ENCODE data around the gene SLC38A6. TPM values are rescaled to one million over a fixed set of nuclear protein-coding genes. Genes with fewer than 3 reads are reported as not detected.

SLC38A6 gene
- total and polyA plus RNA-seq, 10 of the 15 experiments (the other 5 are each of a cell fraction or from before 2014, with no cell fraction given): 2.0 to 7.0 (median 3.7) TPM

GRCh38 chr14:61037215-61037614 is 56.2 kb downstream of the SLC38A6 start:
- in situ Hi-C loops (cut with MboI): no loop called here
- H3K4me1 ChIP-seq (ENCODE audit: control insufficient read depth, insufficient read depth, low read length): peaks cover 6% of the 10 kb centered on the region
- H3K27ac ChIP-seq (ENCODE audit: control insufficient read depth, insufficient read depth): no peak overlapping the region
- ATAC-seq (no peak), DNase-seq (ENCODE audit: low read depth, low spot score) (no peak), FAIRE-seq (no peak)
- no peaks in the 10 kb centered on the region for H3K27me3 ChIP-seq (replicated peaks in 1 of 2; ENCODE audit: control insufficient read depth in 2 of 2, insufficient read depth in 2 of 2, low read length in 1 of 2)
- no peaks in the 10 kb centered on the region for H3K9me3 ChIP-seq (replicated peaks; ENCODE audit: control insufficient read depth, insufficient read depth, low read length)
- H3K4me3 ChIP-seq: no peak overlapping the region
- WGBS (ENCODE audit: insufficient coverage, insufficient replicate concordance, low lambda C conversion rate, missing lambda C conversion rate): 95% methylated on average over 3 of the region's 3 CpGs
- intact Hi-C loops (cut with micrococcal nuclease; ENCODE audit: unreplicated experiment): no loop called here
- ChIA-PET SMC1A (ENCODE audit: uncharacterized antibody, unreplicated experiment) (no interaction called here), CTCF (interaction anchor here (1.6 kb wide), 1 partner anchor 412 kb away, joined by 5 read pairs; no protein-coding TSS in a partner anchor), POLR2A (no interaction called here), RAD21 (ENCODE audit: unreplicated experiment) (no interaction called here)
- TF ChIP-seq SRF (IDR thresholded peaks at IDR 0.05; ENCODE audit: low read depth in 2 of 2, low read length in 2 of 2): no peak
- no peaks in the 10 kb centered on the region for H3K79me2 ChIP-seq (ENCODE audit: control insufficient read depth, insufficient read depth, low read length)
- H3K4me2 ChIP-seq (ENCODE audit: control insufficient read depth, insufficient read depth): no peak overlapping the region
- H3K36me3 ChIP-seq (ENCODE audit: control insufficient read depth in 2 of 2, insufficient read depth in 2 of 2, low read length in 1 of 2): no peaks in the 10 kb centered on the region
- H2AFZ ChIP-seq (ENCODE audit: control insufficient read depth, low read depth, low read length): no peak overlapping the region
- H3K9ac ChIP-seq (ENCODE audit: control insufficient read depth, insufficient read depth, low read length): no peak overlapping the region
- BruUV-seq (replicated peaks): no TSS peak
- no peaks in the 10 kb centered on the region for H4K20me1 ChIP-seq (ENCODE audit: control insufficient read depth, insufficient read depth)

GRCh38 chr14:61041704-61042103 is 60.7 kb downstream of the SLC38A6 start:
- no peak overlapping the region for H2AFZ ChIP-seq (ENCODE audit: control insufficient read depth, low read depth, low read length)
- ATAC-seq: peak; percentile 60
- no peaks in the 10 kb centered on the region for H3K79me2 ChIP-seq (ENCODE audit: control insufficient read depth, insufficient read depth, low read length)
- no TSS peak for BruUV-seq (replicated peaks)
- H3K27me3 ChIP-seq (replicated peaks in 1 of 2; ENCODE audit: control insufficient read depth in 2 of 2, insufficient read depth in 2 of 2, low read length in 1 of 2): no peaks in the 10 kb centered on the region
- POLR2A ChIA-PET: interaction anchor here (0.5 kb wide), 1 partner anchor 173 kb away, joined by 3 read pairs; no protein-coding TSS in a partner anchor
- H3K36me3 ChIP-seq (ENCODE audit: control insufficient read depth in 2 of 2, insufficient read depth in 2 of 2, low read length in 1 of 2): no peaks in the 10 kb centered on the region
- DNase-seq (ENCODE audit: low read depth, low spot score): no peak
- H3K9me3 ChIP-seq (replicated peaks; ENCODE audit: control insufficient read depth, insufficient read depth, low read length): no peaks in the 10 kb centered on the region
- CTCF ChIA-PET: interaction anchor here (1.2 kb wide), 1 partner anchor 19 kb away, joined by 3 read pairs; no protein-coding TSS in a partner anchor
- intact Hi-C loops (cut with micrococcal nuclease; ENCODE audit: unreplicated experiment) (no loop called here), in situ Hi-C loops (cut with MboI) (no loop called here)
- H4K20me1 ChIP-seq (ENCODE audit: control insufficient read depth, insufficient read depth): no peaks in the 10 kb centered on the region
- SMC1A ChIA-PET (ENCODE audit: uncharacterized antibody, unreplicated experiment): interaction anchor here (0.7 to 1.6 kb wide), 4 partner anchors 9 to 417 kb away, joined by 3 read pairs; no protein-coding TSS in a partner anchor
- H3K27ac ChIP-seq (ENCODE audit: control insufficient read depth, insufficient read depth): no peak overlapping the region
- no peak overlapping the region for H3K4me2 ChIP-seq (ENCODE audit: control insufficient read depth, insufficient read depth)
- FAIRE-seq: no peak
- RAD21 ChIA-PET (ENCODE audit: unreplicated experiment): interaction anchor here (1.2 kb wide), 1 partner anchor 9 kb away, joined by 3 read pairs; no protein-coding TSS in a partner anchor
- 10% methylated on average over 3 of the region's 3 CpGs for WGBS (ENCODE audit: insufficient coverage, insufficient replicate concordance, low lambda C conversion rate, missing lambda C conversion rate)
- no peak overlapping the region for H3K4me3 ChIP-seq
- H3K9ac ChIP-seq (ENCODE audit: control insufficient read depth, insufficient read depth, low read length): no peak overlapping the region
- no peaks in the 10 kb centered on the region for H3K4me1 ChIP-seq (ENCODE audit: control insufficient read depth, insufficient read depth, low read length)
- no peak for TF ChIP-seq HDAC6 (IDR thresholded peaks at IDR 0.05; ENCODE audit: unreplicated experiment)
- no peak for TF ChIP-seq GATAD2B (conservative IDR thresholded peaks at IDR 0.05; ENCODE audit: low read depth)
- TF ChIP-seq JUNB (IDR thresholded peaks at IDR 0.05): no peak
- TF ChIP-seq SMARCA5 (IDR thresholded peaks at IDR 0.05): no peak
- no peak for TF ChIP-seq MXI1 (IDR thresholded peaks at IDR 0.05; ENCODE audit: low read depth, low read length)
- no peak for TF ChIP-seq CHD4 (IDR thresholded peaks at IDR 0.05)
- TF ChIP-seq, protein P1, sequence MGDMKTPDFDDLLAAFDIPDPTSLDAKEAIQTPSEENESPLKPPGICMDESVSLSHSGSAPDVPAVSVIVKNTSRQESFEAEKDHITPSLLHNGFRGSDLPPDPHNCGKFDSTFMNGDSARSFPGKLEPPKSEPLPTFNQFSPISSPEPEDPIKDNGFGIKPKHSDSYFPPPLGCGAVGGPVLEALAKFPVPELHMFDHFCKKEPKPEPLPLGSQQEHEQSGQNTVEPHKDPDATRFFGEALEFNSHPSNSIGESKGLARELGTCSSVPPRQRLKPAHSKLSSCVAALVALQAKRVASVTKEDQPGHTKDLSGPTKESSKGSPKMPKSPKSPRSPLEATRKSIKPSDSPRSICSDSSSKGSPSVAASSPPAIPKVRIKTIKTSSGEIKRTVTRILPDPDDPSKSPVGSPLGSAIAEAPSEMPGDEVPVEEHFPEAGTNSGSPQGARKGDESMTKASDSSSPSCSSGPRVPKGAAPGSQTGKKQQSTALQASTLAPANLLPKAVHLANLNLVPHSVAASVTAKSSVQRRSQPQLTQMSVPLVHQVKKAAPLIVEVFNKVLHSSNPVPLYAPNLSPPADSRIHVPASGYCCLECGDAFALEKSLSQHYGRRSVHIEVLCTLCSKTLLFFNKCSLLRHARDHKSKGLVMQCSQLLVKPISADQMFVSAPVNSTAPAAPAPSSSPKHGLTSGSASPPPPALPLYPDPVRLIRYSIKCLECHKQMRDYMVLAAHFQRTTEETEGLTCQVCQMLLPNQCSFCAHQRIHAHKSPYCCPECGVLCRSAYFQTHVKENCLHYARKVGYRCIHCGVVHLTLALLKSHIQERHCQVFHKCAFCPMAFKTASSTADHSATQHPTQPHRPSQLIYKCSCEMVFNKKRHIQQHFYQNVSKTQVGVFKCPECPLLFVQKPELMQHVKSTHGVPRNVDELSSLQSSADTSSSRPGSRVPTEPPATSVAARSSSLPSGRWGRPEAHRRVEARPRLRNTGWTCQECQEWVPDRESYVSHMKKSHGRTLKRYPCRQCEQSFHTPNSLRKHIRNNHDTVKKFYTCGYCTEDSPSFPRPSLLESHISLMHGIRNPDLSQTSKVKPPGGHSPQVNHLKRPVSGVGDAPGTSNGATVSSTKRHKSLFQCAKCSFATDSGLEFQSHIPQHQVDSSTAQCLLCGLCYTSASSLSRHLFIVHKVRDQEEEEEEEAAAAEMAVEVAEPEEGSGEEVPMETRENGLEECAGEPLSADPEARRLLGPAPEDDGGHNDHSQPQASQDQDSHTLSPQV (IDR thresholded peaks at IDR 0.05): no peak
- TF ChIP-seq KDM1A (IDR thresholded peaks at IDR 0.05; ENCODE audit: borderline replicate concordance): no peak
- TF ChIP-seq, protein P2, sequence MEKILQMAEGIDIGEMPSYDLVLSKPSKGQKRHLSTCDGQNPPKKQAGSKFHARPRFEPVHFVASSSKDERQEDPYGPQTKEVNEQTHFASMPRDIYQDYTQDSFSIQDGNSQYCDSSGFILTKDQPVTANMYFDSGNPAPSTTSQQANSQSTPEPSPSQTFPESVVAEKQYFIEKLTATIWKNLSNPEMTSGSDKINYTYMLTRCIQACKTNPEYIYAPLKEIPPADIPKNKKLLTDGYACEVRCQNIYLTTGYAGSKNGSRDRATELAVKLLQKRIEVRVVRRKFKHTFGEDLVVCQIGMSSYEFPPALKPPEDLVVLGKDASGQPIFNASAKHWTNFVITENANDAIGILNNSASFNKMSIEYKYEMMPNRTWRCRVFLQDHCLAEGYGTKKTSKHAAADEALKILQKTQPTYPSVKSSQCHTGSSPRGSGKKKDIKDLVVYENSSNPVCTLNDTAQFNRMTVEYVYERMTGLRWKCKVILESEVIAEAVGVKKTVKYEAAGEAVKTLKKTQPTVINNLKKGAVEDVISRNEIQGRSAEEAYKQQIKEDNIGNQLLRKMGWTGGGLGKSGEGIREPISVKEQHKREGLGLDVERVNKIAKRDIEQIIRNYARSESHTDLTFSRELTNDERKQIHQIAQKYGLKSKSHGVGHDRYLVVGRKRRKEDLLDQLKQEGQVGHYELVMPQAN (conservative IDR thresholded peaks at IDR 0.05): no peak
- TF ChIP-seq RB1 (IDR thresholded peaks at IDR 0.05; ENCODE audit: borderline replicate concordance): no peak
